HEK293 (cell line): ENCODE data around the gene CSNK1G1.

Experiments
- CTCF ChIA-PET: fragments of 350-600 bp; formaldehyde crosslinking; extraction: SDS; loops from one replicate; lab custom pipeline; 2021; ENCODE audit warnings: antibody characterized with exemption; lab: Yijun Ruan, JAX
- POLR2A ChIA-PET: fragments of 300-600 bp; formaldehyde crosslinking; extraction: SDS; loops from one replicate; lab custom pipeline; 2020; ENCODE audit warnings: antibody characterized with exemption, inconsistent platforms; lab: Yijun Ruan, JAX
- H3K27ac ChIP-seq: fragments of 200-500 bp; sonication (Bioruptor generic); 2 replicates; pipeline ENCODE4 v1.5.1; 2014; ENCODE audit warnings: low read depth, low read length, control low read depth, inconsistent platforms; ENCODE audit errors: extremely low read depth
- H3K36me3 ChIP-seq, 2 experiments: fragments of 200-500 bp in 1 of 2; sonication (Bioruptor generic) in 1 of 2; 1 replicate in 1 of 2; 2 replicates in 1 of 2; pipeline ENCODE4 v1.5.1; 2014 to 2017; ENCODE audit warnings: inconsistent platforms in 2 of 2, low read length in 2 of 2; ENCODE audit not compliant: control insufficient read depth in 2 of 2, insufficient read depth in 1 of 2
- H3K4me1 ChIP-seq: fragments of 200-500 bp; sonication (Bioruptor generic); 2 replicates; pipeline ENCODE4 v1.5.1; 2014; ENCODE audit warnings: mild to moderate bottlenecking, low read length, inconsistent platforms; ENCODE audit not compliant: control insufficient read depth, insufficient read depth
- H3K4me3 ChIP-seq: 2 replicates; pipeline ENCODE4 v1.5.1; 2011; ENCODE audit warnings: low read depth, mild to moderate bottlenecking, control low read depth, low read length, moderate library complexity
- H3K9me3 ChIP-seq: fragments of 200-500 bp; sonication (Bioruptor generic); 2 replicates; pipeline ENCODE4 v1.5.1; 2014; ENCODE audit warnings: low read depth, low read length, inconsistent platforms; ENCODE audit not compliant: control insufficient read depth, insufficient read depth
- BCL11A ChIP-seq: fragments of 450-650 bp; formaldehyde crosslinking; IDR thresholded peaks from 2 replicates; pipeline ENCODE4 v1.5.1; 2016; ENCODE audit warnings: low read depth, missing biosample characterization, missing genetic modification characterization
- FEZF1 ChIP-seq: fragments of 450-650 bp; formaldehyde crosslinking; IDR thresholded peaks from 2 replicates; pipeline ENCODE4 v1.5.1; 2016; ENCODE audit warnings: missing biosample characterization, missing genetic modification characterization
- KLF8 ChIP-seq: fragments of 450-650 bp; formaldehyde crosslinking; IDR thresholded peaks from 2 replicates; pipeline ENCODE4 v1.5.1; 2016; ENCODE audit warnings: missing biosample characterization, missing genetic modification characterization
- OSR2 ChIP-seq: fragments of 450-650 bp; formaldehyde crosslinking; IDR thresholded peaks from 2 replicates; pipeline ENCODE4 v1.5.1; 2016; ENCODE audit warnings: missing biosample characterization, missing genetic modification characterization
- SCRT1 ChIP-seq: fragments of 450-650 bp; formaldehyde crosslinking; IDR thresholded peaks from 2 replicates; pipeline ENCODE4 v1.5.1; 2016; ENCODE audit warnings: missing biosample characterization, missing genetic modification characterization, borderline replicate concordance
- SP7 ChIP-seq: fragments of 450-650 bp; formaldehyde crosslinking; IDR thresholded peaks from 2 replicates; pipeline ENCODE4 v1.5.1; 2016; ENCODE audit warnings: missing biosample characterization, missing genetic modification characterization
- TCF7L2 ChIP-seq: IDR thresholded peaks from 2 replicates; pipeline ENCODE4 v1.6.1; 2011; ENCODE audit warnings: low read depth, mild to moderate bottlenecking, inconsistent platforms, low read length, moderate library complexity, borderline replicate concordance
- WT1 ChIP-seq: fragments of 450-650 bp; formaldehyde crosslinking; IDR thresholded peaks from 2 replicates; pipeline ENCODE4 v1.5.1; 2016; ENCODE audit warnings: missing biosample characterization, missing genetic modification characterization
- ZBTB8A ChIP-seq: fragments of 450-650 bp; formaldehyde crosslinking; IDR thresholded peaks from 2 replicates; pipeline ENCODE4 v1.5.1; 2016; ENCODE audit warnings: missing biosample characterization, missing genetic modification characterization
- ZEB2 ChIP-seq: fragments of 450-650 bp; formaldehyde crosslinking; IDR thresholded peaks from 2 replicates; pipeline ENCODE4 v1.5.1; 2016; ENCODE audit warnings: missing biosample characterization, missing genetic modification characterization
- ZNF157 ChIP-seq: fragments of 450-650 bp; formaldehyde crosslinking; IDR thresholded peaks from 2 replicates; pipeline ENCODE4 v1.5.1; 2016; ENCODE audit warnings: missing biosample characterization, missing genetic modification characterization
- ZNF174 ChIP-seq: fragments of 450-650 bp; formaldehyde crosslinking; IDR thresholded peaks from 2 replicates; pipeline ENCODE4 v1.5.0; 2017; ENCODE audit warnings: missing biosample characterization, mild to moderate bottlenecking, missing genetic modification characterization
- ZNF311 ChIP-seq: fragments of 450-650 bp; formaldehyde crosslinking; IDR thresholded peaks from 2 replicates; pipeline ENCODE4 v1.5.1; 2017; ENCODE audit warnings: missing biosample characterization, missing genetic modification characterization, borderline replicate concordance
- ZNF366 ChIP-seq: fragments of 450-650 bp; formaldehyde crosslinking; conservative IDR thresholded peaks from 2 replicates; pipeline ENCODE4 v1.5.1; 2016; ENCODE audit warnings: missing biosample characterization, missing genetic modification characterization
- ZNF561 ChIP-seq: fragments of 450-650 bp; IDR thresholded peaks from 2 replicates; pipeline ENCODE4 v1.5.1; 2018; ENCODE audit warnings: missing biosample characterization, missing genetic modification characterization, borderline replicate concordance
- ZNF621 ChIP-seq: fragments of 450-650 bp; formaldehyde crosslinking; IDR thresholded peaks from 2 replicates; pipeline ENCODE4 v1.5.1; 2017; ENCODE audit warnings: missing biosample characterization, missing genetic modification characterization
- ZSCAN23 ChIP-seq: fragments of 450-650 bp; formaldehyde crosslinking; IDR thresholded peaks from 2 replicates; pipeline ENCODE4 v1.5.1; 2016; ENCODE audit warnings: missing biosample characterization, missing genetic modification characterization
- ZSCAN30 ChIP-seq: fragments of 450-650 bp; IDR thresholded peaks from 2 replicates; pipeline ENCODE4 v1.5.1; 2018; ENCODE audit warnings: missing biosample characterization, mild to moderate bottlenecking, missing genetic modification characterization, moderate library complexity
- ZXDB ChIP-seq: fragments of 450-650 bp; formaldehyde crosslinking; IDR thresholded peaks from 2 replicates; pipeline ENCODE4 v1.5.1; 2016; ENCODE audit warnings: missing biosample characterization, missing genetic modification characterization
- TF ChIP-seq, protein P1 (sequence below): fragments of 450-650 bp; formaldehyde crosslinking; IDR thresholded peaks from 2 replicates; pipeline ENCODE4 v1.5.1; 2016; ENCODE audit warnings: missing biosample characterization, missing genetic modification characterization, low read depth
- TF ChIP-seq, protein P2 (sequence below): fragments of 450-650 bp; formaldehyde crosslinking; IDR thresholded peaks from 2 replicates; pipeline ENCODE4 v1.5.1; 2016; ENCODE audit warnings: missing biosample characterization, missing genetic modification characterization
- TF ChIP-seq, protein P3 (sequence below): fragments of 450-650 bp; formaldehyde crosslinking; conservative IDR thresholded peaks from 2 replicates; pipeline ENCODE4 v1.5.1; 2016; ENCODE audit warnings: low read depth, missing biosample characterization, missing genetic modification characterization
- TF ChIP-seq, protein P4 (sequence below): fragments of 450-650 bp; formaldehyde crosslinking; IDR thresholded peaks from 2 replicates; pipeline ENCODE4; 2016; ENCODE audit warnings: missing biosample characterization, missing genetic modification characterization
- TF ChIP-seq, protein P5 (sequence below): fragments of 450-650 bp; formaldehyde crosslinking; IDR thresholded peaks from 2 replicates; pipeline ENCODE4 v1.5.1; 2017; ENCODE audit warnings: missing biosample characterization, missing genetic modification characterization
- TF ChIP-seq, protein P6 (sequence below): fragments of 450-650 bp; formaldehyde crosslinking; IDR thresholded peaks from 2 replicates; pipeline ENCODE4 v1.5.1; 2017; ENCODE audit warnings: missing biosample characterization, missing genetic modification characterization

CSNK1G1 gene

DNA sequence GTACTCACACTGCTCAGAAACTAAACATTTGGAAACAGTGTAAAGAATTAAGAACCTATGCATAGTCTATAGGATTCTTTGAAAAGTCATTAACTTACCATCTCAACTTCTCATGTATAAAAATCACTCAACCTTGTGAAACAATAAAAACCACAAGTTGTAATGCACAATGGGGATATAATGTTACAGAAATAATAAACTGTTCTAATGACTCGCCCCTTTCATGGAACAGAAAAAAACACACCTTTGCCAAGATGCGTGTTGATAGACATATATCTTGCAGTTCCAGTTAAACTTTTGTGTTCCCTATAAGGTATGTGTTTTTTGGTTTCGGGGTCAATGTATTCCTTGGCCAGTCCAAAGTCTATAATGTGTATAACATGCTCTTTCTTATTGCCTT lies 142.3 kb downstream of the CSNK1G1 start:
- ChIA-PET POLR2A (no interaction called here), CTCF (interaction anchor here (0.9 kb wide), 2 partner anchors 174 to 467 kb away, joined by 3 read pairs; no protein-coding TSS in a partner anchor)
- H3K4me1 ChIP-seq: peaks cover 8% of the 10 kb centered on the region; the same call in 1 of the 2 replicates
- H3K27ac ChIP-seq: peak overlapping the region; percentile 24; the same call in 1 of the 2 replicates
- no peaks in the 10 kb centered on the region for H3K9me3 ChIP-seq
- no peak overlapping the region for H3K4me3 ChIP-seq
- H3K36me3 ChIP-seq: peaks cover 0 to 6% of the 10 kb centered on the region in 2 experiments; a peak in 2 of 3 replicates
- TF ChIP-seq SCRT1: peak; percentile 69; the same call in 1 of the 2 replicates
- peak; percentile 61; the same call in 1 of the 2 replicates for TF ChIP-seq ZNF561 (tag by site-specific recombination)
- peak; percentile 75 for TF ChIP-seq OSR2 (tag by site-specific recombination)
- TF ChIP-seq, protein P1, sequence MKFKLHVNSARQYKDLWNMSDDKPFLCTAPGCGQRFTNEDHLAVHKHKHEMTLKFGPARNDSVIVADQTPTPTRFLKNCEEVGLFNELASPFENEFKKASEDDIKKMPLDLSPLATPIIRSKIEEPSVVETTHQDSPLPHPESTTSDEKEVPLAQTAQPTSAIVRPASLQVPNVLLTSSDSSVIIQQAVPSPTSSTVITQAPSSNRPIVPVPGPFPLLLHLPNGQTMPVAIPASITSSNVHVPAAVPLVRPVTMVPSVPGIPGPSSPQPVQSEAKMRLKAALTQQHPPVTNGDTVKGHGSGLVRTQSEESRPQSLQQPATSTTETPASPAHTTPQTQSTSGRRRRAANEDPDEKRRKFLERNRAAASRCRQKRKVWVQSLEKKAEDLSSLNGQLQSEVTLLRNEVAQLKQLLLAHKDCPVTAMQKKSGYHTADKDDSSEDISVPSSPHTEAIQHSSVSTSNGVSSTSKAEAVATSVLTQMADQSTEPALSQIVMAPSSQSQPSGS (tag by site-specific recombination): no peak
- peak; percentile 80 for TF ChIP-seq FEZF1 (tag by site-specific recombination)
- TF ChIP-seq ZNF174 (tag by site-specific recombination): no peak
- no peak for TF ChIP-seq ZNF157 (tag by site-specific recombination)
- TF ChIP-seq ZNF366 (tag by site-specific recombination): peak; percentile 51
- 0 out of 2 replicates have a peak, but pooled peaks have one; percentile 33 for TF ChIP-seq KLF8 (tag by site-specific recombination)
- TF ChIP-seq, protein P2, sequence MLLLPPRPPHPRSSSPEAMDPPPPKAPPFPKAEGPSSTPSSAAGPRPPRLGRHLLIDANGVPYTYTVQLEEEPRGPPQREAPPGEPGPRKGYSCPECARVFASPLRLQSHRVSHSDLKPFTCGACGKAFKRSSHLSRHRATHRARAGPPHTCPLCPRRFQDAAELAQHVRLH (tag by site-specific recombination): no peak
- TF ChIP-seq TCF7L2: no peak
- peak; percentile 57; the same call in 1 of the 2 replicates for TF ChIP-seq WT1 (tag by site-specific recombination)
- peak; percentile 56; the same call in 1 of the 2 replicates for TF ChIP-seq SP7 (tag by site-specific recombination)
- TF ChIP-seq, protein P3, sequence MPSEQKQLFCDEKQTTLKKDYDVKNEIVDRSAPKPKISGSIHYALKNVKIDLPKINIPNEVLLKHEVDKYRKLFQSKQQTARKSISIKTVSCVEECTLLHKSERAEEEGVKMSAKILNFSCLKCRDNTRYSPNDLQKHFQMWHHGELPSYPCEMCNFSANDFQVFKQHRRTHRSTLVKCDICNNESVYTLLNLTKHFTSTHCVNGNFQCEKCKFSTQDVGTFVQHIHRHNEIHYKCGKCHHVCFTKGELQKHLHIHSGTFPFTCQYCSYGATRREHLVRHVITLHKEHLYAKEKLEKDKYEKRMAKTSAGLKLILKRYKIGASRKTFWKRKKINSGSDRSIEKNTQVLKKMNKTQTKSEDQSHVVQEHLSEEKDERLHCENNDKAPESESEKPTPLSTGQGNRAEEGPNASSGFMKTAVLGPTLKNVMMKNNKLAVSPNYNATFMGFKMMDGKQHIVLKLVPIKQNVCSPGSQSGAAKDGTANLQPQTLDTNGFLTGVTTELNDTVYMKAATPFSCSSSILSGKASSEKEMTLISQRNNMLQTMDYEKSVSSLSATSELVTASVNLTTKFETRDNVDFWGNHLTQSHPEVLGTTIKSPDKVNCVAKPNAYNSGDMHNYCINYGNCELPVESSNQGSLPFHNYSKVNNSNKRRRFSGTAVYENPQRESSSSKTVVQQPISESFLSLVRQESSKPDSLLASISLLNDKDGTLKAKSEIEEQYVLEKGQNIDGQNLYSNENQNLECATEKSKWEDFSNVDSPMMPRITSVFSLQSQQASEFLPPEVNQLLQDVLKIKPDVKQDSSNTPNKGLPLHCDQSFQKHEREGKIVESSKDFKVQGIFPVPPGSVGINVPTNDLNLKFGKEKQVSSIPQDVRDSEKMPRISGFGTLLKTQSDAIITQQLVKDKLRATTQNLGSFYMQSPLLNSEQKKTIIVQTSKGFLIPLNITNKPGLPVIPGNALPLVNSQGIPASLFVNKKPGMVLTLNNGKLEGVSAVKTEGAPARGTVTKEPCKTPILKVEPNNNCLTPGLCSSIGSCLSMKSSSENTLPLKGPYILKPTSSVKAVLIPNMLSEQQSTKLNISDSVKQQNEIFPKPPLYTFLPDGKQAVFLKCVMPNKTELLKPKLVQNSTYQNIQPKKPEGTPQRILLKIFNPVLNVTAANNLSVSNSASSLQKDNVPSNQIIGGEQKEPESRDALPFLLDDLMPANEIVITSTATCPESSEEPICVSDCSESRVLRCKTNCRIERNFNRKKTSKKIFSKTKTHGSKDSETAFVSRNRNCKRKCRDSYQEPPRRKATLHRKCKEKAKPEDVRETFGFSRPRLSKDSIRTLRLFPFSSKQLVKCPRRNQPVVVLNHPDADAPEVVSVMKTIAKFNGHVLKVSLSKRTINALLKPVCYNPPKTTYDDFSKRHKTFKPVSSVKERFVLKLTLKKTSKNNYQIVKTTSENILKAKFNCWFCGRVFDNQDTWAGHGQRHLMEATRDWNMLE (tag by site-specific recombination): no peak
- peak; percentile 65 for TF ChIP-seq ZXDB (tag by site-specific recombination)
- TF ChIP-seq ZBTB8A (tag by site-specific recombination): peak; percentile 21; the same call in 1 of the 2 replicates
- no peak for TF ChIP-seq ZNF311
- TF ChIP-seq ZEB2 (tag by site-specific recombination): peak; percentile 49; the same call in 1 of the 2 replicates
- TF ChIP-seq ZSCAN30 (tag by site-specific recombination): peak; percentile 45; the same call in 1 of the 2 replicates
- TF ChIP-seq ZNF621 (tag by site-specific recombination): no peak
- TF ChIP-seq ZSCAN23 (tag by site-specific recombination): no peak
- TF ChIP-seq, protein P4, sequence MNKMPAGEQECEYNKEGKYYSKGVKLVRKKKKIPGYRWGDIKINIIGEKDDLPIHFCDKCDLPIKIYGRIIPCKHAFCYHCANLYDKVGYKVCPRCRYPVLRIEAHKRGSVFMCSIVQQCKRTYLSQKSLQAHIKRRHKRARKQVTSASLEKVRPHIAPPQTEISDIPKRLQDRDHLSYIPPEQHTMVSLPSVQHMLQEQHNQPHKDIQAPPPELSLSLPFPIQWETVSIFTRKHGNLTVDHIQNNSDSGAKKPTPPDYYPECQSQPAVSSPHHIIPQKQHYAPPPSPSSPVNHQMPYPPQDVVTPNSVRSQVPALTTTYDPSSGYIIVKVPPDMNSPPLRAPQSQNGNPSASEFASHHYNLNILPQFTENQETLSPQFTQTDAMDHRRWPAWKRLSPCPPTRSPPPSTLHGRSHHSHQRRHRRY: no peak
- TF ChIP-seq BCL11A (tag by site-specific recombination): peak; percentile 80
- TF ChIP-seq, protein P5, sequence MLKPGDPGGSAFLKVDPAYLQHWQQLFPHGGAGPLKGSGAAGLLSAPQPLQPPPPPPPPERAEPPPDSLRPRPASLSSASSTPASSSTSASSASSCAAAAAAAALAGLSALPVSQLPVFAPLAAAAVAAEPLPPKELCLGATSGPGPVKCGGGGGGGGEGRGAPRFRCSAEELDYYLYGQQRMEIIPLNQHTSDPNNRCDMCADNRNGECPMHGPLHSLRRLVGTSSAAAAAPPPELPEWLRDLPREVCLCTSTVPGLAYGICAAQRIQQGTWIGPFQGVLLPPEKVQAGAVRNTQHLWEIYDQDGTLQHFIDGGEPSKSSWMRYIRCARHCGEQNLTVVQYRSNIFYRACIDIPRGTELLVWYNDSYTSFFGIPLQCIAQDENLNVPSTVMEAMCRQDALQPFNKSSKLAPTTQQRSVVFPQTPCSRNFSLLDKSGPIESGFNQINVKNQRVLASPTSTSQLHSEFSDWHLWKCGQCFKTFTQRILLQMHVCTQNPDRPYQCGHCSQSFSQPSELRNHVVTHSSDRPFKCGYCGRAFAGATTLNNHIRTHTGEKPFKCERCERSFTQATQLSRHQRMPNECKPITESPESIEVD (tag by site-specific recombination): peak; percentile 96
- TF ChIP-seq, protein P6, sequence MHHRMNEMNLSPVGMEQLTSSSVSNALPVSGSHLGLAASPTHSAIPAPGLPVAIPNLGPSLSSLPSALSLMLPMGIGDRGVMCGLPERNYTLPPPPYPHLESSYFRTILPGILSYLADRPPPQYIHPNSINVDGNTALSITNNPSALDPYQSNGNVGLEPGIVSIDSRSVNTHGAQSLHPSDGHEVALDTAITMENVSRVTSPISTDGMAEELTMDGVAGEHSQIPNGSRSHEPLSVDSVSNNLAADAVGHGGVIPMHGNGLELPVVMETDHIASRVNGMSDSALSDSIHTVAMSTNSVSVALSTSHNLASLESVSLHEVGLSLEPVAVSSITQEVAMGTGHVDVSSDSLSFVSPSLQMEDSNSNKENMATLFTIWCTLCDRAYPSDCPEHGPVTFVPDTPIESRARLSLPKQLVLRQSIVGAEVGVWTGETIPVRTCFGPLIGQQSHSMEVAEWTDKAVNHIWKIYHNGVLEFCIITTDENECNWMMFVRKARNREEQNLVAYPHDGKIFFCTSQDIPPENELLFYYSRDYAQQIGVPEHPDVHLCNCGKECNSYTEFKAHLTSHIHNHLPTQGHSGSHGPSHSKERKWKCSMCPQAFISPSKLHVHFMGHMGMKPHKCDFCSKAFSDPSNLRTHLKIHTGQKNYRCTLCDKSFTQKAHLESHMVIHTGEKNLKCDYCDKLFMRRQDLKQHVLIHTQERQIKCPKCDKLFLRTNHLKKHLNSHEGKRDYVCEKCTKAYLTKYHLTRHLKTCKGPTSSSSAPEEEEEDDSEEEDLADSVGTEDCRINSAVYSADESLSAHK (tag by site-specific recombination): peak; percentile 78
